Stimulated activated naive CD8-positive, alpha-beta T cell treated with anti-CD3 and anti-CD28 coated beads, Interleukin-15, Interleukin-2, amounts not matched to agents 100 U/mL and 50 U/mL, for 24 hours (primary cell): ENCODE measurements around the gene GRAMD4.
"Not testable (repeated sequence)": the region's sequence is repeated elsewhere in the genome, so short reads cannot be mapped to it uniquely, and the experiment has no call there.

Source experiments
- ATAC-seq: fragments of 150-1000 bp; cut with Tn5 transposase; one replicate; pipeline ENCODE4 v1.10.0; 2021
- DNase-seq: peaks from one replicate; pipeline ENCODE4 v3.0.0; 2021

Gene GRAMD4

DNA sequence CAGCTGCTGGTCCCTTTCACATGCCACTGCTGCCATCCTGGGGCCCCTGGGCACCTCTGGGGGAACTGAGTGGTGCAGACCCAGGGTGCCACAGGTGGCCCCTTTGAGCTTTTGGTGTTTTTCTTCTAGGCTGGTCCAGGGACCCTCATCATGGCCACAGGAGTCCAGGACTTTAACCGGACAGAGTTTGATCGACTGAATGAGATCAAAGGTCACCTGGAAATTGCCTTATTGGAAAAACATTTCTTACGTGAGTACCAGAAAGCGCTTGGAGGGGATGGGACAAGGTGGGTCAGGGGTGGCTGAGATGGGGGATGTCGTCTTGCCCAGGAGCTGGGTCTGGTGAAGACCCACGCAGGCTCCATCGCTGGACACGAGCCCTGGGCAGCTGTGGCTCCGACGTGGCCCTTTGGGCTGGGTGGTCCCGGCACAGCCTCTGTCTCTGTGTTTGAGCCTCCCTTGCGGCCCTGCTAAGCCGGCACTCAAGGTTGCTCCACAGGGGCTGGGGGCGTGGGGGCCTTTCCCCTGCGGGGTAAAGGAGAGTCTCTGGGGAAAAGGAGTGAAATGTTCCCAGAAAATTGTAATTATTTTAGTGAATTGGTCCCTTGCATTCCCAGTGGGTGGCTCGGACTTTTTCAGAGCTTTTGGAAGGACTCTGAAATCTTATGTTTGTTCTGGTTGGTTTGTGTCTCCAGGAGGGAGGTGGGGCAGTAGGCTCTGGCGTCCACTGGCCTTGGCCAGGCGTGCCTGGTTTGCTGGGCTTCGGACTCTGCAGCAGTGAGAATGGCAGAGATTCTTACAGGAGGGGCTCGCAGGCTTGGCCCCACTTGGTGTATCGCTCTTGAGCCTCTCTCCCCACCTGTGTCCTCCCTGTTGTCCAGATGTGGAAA is 17.8 kb downstream of the GRAMD4 start:
- DNase-seq (no peak), ATAC-seq (no peak)

DNA sequence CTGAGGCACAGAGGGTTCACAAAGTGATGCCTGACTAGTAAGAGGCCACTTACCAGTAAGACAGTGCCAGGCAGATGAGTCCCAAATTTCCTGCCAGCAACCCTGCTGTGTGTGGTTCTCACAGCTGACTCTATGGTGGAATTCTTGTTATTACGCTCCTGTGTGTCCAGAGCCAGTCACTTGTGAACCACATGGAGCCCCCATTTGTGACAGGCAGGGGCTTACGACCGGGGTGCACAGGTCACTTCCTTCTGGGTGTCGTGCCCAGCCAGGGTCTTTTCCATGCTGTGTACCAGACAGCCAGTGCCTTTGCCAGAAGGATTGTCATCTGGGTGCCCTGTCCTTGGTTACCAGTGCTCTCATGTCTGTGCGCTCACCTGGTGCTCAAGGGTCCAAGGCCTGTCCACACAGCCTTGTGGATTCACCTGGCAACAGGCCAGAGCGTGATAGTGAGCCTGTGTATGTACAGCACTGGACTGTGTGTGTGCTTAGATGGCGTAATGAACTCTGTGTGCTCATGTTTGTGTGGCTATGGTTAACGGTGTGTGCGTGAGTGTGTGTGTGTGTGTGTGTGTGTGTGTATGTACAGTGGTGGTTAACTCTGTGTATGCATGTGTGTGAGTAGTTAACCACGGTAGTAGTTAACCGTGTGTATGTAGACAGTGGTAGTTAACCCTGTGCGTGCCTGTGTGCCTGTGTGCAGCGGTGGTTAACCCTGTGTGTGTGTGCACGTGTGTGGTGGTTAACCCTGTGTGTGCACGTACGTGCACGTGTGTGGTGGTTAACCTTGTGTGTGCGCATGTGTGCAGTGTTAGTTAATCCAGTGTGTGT is 18.6 kb downstream of the GRAMD4 start:
- DNase-seq (no peak), ATAC-seq (no peak)

DNA sequence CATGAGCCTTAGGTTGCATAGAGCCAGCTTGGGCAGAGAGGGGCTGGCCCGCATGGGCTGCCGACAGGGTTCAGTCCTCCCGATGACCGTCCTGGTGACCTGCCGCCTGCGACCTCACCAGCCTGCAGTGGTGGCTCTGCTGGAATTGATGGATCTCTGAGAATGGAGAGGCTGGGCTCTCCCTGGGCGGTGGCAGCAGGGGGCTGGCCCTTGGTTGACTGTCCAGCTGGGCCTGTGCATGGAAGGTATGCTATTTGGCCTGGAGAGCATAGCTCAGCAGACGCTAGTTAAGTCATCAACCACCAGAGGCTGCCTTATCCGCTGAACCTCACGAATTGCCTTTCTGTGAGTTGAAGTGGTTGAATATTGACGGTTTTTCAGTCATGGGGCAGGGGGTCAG is 19.7 kb downstream of the GRAMD4 start:
- no peak for DNase-seq

DNA sequence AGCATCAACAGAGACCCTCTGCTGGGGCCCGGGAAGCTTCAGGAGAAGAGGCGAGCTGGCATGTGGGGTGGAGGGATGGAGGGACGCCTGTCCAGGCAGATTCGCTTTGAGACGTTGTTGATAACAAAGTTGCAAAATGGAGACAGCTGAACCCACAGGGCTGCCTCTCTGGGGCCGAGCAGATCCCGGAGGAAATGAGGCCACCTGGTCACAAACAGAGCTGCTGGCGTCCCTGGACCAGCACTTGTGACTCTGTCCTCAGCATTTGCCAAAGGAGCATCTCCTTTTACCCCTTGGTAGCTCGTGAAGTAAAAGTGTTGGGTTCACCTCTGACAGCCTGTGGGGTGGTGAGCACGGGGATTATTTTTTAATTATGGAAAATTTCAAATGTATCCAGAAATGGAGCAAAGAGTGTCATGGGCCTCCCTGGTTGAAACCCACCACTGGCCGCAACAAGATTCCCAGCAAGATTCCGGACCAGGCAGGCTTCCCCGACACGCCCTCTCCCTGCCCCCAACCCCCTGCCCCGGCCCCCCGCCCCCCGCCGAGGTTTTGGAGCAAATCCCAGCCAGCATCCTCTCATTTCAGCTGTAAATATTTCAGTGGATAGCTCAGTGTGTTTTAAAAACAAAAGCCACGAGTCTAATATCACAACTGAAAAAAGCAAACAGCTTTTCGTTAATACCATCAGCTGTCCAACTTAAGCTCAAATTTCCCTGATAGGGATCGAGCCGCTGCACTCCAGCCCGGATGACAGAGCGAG is 20.3 kb downstream of the GRAMD4 start:
- DNase-seq = no peak
- ATAC-seq = no peak

More for the DNA sequence above, 19.7 kb downstream of the GRAMD4 start:
- no peak for ATAC-seq

DNA sequence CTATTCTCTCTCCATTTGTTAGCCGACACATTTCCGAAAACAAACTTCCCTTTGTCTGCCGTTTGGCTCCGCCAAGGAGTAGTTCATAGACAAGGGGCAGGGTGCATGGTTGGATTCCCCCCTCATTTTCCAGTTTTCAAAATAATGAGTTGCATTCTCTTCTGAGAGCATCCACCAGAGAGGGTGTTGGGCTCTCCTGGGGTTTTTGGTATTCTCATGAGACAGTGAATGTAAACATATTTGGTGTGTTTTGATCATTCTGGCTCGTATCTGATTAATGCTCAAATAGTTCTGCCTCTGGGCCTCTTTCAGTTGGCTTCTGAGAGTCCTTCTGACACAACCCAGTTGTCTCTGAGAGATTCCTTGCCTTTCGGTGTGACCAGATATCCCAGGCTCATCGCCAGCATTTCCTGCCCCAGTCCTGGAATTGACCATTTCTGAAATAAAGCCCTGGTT is 21.7 kb downstream of the GRAMD4 start:
- ATAC-seq = no peak
- no peak for DNase-seq

DNA sequence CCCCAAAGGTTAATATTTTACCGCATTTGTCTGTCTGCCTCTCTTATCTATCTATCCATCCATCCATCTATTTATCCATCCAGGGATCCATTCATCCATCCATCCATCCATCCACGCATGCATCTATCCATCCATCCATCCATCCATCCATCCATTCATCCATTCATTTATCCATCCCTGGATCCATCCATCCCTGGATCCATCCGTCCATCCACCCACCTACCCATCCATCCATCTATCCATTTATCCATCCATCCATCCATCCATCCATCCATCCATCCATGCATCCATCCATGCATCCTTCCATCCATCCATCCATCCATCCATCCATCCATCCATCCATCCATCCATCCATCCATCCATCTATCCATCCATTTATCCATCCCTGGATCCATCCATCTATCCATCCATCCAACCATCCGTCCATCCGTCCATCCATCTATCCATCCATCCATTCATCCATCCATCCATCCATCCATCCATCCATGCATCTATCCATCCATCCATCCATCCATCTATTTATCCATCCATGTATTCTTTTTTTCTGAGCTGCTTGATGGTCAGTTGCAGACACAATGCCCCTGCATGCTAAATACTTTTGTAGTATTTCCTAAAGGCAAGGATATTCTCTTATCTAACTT is 22.8 kb downstream of the GRAMD4 start:
- DNase-seq, ATAC-seq: not testable (repeated sequence)

DNA sequence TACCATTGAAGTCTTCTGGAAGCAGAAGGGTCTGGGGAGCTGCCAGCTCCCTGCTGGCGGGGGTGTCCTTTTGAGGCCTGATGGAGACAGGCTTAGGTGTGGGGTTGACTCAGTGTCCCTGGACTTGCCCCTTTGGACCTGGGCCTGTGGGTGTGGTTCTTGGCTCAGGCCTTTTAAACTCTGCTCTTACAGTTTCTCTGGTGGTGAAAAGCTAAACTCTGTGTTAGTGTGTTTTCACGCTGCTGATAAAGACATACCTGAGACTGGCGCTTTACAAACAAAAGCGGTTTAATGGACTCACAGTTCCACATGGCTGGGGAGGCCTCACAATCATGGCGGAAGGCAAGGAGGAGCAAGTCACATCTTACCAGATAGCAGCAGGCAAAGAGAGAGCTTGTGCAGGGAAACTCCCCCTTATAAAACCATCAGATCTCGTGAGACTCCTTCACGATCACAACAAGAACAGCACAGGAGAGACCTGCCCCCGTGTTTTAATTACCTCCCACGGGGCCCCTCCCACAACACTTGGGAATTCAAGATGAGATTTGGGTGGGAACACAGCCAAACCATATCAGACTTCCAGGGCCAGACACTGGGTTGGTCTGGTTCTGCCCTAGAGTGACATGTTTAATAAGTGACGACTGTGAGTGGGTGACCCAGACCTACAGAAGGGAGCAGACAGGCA is 26.5 kb downstream of the GRAMD4 start:
- no peak for DNase-seq
- ATAC-seq = no peak

DNA sequence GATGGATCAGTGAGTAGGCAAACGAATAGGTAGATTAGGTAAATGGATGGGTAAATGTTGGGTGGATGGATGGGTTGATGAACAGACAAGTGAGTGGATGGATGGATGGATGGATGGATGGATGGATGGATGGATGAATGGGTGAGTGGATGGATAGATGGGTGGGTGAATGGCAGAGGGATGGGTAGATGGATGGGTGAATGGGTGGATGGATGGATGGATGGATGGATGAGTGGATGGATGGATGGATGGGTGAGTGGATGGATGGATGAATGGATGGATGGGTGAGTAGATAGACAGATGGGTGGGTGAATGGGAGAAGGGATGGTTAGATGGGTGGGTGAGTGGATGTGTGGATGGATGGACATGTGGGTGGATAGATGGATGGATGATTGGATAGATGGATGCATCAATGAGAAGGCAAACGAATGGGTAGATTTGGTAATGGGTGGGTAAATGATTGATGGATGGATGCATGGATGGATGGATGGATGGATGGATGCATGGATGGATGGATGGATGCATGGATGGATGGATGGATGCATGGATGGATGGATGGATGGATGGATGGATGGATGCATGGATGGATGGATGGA is 28.1 kb downstream of the GRAMD4 start:
- not testable (repeated sequence) for ATAC-seq, DNase-seq

DNA sequence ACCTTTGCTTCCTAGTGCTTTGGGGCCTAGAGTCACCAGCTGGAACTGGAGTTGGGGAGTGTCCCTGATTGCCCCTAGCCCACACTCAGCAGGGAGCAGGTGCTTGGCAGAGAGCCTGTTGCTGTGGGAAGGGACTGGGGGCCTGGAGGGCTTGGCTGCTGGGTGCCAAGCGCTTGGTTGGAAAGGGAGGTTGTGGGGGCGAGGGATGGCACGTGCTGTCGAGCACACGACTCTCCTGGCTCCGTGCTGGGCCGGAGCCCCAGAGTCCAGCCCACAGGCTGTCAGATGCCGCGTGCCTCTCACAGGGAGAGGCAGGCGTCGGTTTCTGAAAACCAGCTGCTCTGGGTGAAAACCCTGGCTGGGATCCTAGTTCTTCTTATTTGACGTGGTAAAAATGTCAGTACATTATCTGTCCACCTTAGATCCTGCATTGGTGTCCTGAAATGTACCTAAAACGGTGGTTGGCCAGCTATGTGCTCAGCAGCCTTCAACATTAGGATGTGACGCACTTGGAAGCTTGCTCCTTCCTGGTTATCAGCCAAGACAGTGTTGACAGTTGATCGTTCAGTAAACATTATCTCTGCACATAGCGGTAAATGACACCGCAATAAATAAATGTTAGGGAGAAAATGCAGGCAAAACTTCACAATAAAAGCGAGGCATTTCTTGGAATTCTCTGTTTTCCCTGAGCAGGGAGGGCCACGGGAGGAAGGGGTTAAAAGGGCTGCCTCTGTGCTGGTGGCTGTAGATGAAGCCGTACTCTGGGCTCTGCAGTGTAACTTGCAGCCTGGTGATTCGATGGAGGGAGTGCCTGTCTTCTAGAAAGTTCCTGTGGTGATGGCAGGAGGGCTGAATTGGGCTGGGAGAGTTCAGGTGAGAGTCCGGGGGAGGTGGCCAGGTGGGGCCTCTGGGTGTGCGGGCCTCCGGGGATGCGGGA is 29.2 kb downstream of the GRAMD4 start:
- DNase-seq (no peak), ATAC-seq (no peak)

DNA sequence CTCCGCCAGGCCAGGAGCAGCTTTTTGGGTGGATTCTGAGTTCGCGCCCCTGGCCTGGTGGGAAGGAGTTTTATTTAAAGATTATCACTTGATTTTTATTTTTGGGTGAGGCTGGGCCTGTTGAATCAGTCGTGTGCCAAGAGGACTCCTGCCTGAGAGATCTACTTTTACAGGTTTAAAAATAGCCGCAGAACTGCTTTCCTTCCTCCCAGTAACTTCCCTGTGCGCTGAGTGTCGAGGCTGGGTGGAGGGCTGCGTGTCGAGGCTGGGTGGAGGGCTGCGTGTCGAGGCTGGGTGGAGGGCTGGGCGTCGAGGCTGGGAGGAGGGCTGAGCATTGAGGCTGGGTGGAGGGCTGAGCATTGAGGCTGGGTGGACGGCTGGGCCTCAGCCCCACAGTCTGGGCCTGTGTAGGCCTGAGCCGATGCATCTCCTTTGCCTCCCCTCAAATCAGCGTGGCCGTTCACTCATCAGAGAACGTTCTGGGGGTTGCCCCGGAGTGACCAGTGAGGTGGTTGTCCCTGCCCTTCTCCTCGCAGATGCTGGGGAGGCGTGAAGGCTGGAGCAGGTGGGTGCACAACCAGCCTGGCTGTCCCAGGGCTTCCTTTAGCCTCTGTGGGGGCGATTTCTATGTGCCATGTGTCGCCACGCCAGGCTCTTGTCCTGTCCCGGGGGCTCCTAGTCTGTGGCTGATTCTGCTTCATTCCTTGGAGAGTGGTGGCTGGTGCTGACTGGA is 30.1 kb downstream of the GRAMD4 start:
- ATAC-seq = no peak
- no peak for DNase-seq

DNA sequence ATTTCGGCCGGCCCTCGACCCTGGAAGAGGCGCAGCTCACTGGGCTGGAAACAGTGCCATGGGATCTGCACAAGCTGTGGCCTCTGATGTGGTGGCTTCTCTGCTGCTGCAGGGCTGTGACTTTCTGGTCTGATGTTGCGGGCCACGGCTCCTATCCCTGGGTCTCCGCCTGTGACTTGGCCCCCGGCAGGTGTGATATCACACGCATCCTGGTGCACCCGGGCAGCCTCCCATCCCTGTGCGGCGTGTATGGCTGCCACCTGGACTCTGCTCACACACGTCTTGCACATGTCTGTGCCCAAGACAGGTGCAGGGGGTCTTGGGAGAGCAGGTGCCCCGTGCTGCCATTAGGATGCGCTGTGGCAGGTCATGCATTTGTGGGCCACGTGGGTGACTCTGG is 31.1 kb downstream of the GRAMD4 start:
- ATAC-seq (no peak), DNase-seq (no peak)

DNA sequence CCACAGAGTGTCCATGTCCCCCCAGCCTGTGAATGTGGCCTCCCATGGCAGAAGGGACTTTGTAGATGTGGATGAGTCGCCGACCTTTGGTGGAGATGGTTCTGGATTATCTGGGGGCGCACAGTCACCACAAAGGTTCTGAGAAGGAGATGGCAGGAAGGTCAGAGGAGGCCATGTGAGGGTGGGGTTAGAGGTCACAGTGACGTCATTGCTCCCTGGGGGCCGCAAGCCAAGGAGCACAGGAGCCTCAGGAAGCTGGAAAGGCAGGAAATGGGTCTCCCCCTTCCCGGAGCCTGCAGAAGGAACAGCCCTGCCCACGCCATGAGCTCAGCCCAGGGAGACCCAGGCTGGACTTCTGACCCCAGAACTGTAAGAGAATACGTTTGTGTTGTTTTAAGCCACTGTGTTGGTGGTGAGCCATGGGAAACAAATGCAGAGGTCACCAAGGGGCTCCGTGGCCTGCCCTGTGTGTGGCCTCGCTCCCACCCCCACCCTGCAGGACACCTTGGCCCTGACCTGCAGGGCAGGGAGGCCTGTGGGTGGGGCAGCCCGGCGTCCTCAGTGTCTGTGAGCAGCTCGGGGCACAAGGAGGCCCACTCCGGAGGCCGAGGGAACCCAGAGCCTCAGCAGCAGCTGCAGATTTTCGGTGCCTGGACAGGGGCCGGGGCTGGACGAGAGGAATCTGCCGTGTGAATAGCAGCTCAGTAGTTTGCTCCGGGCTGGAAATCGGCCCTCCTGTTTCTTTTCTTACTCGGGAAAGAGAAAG is 32.1 kb downstream of the GRAMD4 start:
- DNase-seq (peak; percentile 58), ATAC-seq (peak; percentile 48)

DNA sequence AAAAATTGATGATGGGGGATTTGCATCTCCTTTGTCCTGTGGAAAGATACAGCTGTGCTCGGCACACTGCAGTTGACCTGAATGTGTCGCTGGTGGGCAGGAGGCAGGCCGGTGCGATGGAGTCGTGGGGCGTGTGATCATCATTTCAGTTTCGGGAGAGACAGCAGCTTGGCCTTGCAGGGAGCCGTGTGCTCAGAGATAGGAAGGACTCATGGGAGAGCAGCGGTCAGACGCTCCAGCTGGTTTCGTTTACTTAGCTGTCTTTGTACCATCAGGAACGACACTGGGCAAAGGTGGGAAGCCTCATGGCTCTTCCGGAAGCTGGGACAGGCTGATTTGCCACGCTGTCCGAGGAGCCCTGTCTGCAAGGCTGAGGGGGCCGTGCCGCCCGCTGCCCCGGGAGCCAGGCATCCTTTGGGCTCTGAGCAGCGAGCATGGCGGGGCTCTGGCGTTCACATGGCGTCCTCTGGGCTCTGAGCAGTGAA is 32.7 kb downstream of the GRAMD4 start:
- no peak for ATAC-seq
- no peak for DNase-seq

DNA sequence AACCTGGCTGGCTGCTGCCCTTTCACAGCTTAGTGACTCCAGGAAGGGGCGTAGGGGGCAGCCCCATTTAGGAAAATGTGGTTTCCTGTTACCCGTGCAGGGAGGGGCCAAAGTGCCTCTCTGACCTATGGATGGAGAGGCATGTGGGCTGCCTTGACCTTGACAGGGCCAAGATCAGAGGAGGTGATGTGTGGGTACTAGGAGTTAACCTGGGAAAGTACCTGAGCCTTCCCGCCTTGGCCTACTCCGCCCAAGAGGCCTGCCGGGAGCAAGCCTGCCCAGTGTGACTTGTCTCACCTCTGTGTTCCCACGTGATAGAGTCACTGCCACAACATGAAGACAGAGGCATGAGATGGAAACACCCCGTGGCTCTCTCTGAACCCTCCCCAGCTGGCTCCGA is 33.4 kb downstream of the GRAMD4 start:
- ATAC-seq (peak; percentile 89), DNase-seq (peak; percentile 78)

DNA sequence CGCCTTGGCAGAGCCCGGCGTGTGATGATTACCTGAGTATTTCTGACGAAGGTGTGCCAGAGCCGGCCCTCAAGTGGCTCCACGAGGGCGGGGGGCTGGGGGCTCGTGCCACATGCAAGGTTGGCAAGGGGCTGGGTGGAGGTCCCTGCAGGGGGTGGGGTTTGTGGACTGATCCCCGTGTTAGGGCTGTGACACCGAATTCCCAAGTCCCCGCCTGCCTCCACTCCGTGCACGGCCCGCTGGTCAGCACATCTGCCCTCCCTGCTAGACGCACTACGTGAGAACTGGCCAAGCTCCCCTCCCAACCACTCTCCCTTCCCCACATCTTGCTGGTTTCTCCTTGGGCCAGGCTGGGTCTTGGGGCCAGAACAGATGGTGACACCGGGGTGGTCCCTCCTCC is 34.2 kb downstream of the GRAMD4 start:
- DNase-seq = no peak
- no peak for ATAC-seq

DNA sequence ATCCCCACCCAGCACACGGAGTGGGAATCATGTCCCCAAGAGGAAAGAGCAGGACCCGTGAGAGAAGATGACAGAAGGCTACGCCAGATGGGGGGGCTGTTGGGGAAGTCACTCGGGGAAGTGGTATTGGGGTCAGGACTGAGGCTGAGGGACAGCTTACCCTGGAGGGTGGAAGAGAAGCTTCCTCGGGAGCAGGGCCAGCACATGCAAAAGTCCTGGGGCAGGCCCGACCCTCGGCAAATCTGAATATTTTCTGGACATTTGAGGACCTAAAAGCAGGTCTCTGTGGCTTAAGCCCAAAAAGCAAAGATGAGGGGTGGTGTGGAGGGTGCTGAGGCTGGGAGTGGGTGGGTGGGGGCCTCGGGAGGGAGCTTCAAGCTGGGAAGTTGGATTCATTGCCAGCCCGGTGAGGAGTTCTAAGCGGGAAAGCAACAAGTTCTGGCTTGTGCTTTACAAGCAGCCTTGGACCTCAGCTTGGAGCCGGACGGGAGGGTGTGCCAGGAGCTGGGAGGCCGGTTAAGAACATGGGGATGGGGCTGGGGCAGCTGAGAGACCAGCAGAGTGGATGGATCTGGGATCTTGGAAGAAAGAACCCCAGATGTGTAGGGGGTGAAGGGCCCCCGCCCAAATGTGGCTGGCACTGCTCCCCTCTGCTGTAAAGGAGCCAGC is 34.9 kb downstream of the GRAMD4 start:
- DNase-seq (no peak), ATAC-seq (no peak)

DNA sequence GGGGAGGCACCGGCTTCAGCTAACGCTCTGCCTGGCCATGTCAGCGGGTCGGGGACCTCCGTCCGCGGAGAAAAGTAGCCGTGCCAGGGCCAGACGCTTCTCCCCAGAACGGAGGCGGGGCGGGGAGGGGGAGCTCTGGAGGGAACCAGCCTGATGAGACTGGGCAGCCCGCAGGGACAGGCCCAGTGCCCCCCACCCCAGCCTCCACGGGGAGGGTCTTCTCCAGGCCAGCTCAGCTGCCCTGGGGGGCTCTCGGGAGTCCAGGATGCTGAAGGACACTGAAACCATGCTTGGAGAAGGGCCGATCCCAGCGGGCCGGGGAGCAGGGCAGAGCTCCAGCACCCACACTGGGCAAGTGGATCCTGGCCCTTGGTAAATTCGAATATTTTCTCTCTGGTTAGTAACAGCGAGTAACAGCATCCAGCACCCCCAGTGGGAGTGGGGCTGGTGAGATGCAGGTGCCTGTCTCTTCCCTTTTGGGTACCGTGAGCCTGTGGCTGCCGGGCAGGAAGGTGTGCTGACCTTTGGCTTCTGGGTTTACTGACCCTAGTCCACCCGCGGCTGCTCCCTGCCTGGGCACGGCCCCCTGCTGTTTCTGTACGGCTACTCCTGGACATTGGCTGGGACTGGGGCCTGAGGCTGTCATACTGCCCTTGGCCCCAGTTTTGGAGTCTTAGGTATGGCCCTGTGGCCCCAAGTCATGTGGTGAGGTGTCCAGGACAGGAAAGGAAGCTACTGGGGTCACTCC is 35.8 kb downstream of the GRAMD4 start:
- no peak for DNase-seq
- no peak for ATAC-seq
